ENCODE data around the gene SEMA3C. TPM values are rescaled to one million over a fixed set of nuclear protein-coding genes. Genes with fewer than 3 reads are reported as not detected.

The SEMA3C gene
- total and polyA plus RNA-seq, 2 experiments from 2014 or later, result 15.5 to 53.5 TPM

DNA sequence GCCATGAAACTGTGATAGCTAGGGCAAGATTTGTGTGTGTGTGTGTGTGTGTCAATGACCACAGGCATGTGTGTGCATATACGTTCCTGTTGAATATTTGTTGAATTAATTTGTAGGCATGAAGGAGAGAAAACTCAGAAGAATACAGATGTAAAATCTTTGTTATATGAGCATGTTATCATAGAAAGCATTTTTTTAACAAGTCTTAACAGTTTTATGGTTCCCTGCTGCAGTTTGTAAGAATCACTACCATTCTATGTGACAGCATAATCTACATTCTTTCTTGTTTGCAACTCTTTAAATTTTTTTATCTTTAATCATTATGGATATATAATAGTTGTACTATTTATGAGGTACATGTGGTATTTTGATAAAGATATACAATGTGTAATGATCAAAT lies 150.1 kb downstream of the SEMA3C start:
- Histone ChIP-seq H3K4me3 (no peak overlapping the region), H3K27me3 (no peaks in the 10 kb centered on the region), H3K9me3 (ENCODE audit: low read depth) (no peaks in the 10 kb centered on the region), H3K27ac (no peak overlapping the region), H3K36me3 (no peaks in the 10 kb centered on the region), H3K4me1 (ENCODE audit: low read depth) (peaks cover 28% of the 10 kb centered on the region)
- TF ChIP-seq, protein P1, sequence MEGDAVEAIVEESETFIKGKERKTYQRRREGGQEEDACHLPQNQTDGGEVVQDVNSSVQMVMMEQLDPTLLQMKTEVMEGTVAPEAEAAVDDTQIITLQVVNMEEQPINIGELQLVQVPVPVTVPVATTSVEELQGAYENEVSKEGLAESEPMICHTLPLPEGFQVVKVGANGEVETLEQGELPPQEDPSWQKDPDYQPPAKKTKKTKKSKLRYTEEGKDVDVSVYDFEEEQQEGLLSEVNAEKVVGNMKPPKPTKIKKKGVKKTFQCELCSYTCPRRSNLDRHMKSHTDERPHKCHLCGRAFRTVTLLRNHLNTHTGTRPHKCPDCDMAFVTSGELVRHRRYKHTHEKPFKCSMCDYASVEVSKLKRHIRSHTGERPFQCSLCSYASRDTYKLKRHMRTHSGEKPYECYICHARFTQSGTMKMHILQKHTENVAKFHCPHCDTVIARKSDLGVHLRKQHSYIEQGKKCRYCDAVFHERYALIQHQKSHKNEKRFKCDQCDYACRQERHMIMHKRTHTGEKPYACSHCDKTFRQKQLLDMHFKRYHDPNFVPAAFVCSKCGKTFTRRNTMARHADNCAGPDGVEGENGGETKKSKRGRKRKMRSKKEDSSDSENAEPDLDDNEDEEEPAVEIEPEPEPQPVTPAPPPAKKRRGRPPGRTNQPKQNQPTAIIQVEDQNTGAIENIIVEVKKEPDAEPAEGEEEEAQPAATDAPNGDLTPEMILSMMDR (IDR thresholded peaks at IDR 0.05; ENCODE audit: low read depth, low read length), result no peak
- DNase-seq (ENCODE audit: low read depth in 1 of 2, low spot score in 1 of 2), result no peak

DNA sequence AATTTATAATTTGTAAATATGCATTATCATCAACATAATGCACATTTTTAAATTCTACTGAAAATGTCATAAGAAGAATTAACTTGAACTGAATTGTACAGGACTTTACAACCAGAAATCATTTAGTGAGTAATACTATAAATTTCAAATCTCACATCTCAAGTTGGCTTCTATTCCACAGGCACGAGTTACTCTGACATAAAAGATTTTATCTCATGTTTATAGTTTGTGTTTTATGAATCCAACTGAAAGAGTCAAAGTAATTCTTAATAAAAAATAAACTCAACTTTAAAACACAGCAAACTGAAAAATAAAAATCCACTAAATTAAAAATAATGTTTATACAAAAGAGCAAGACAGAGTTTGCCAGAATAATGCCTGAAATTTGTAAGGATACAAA lies 151.2 kb downstream of the SEMA3C start:
- Histone ChIP-seq H3K9me3 (ENCODE audit: low read depth) (no peaks in the 10 kb centered on the region), H3K4me3 (no peak overlapping the region), H3K27ac (no peak overlapping the region), H3K27me3 (no peaks in the 10 kb centered on the region), H3K36me3 (no peaks in the 10 kb centered on the region), H3K4me1 (ENCODE audit: low read depth) (peaks cover 19% of the 10 kb centered on the region)
- DNase-seq (ENCODE audit: low read depth in 1 of 2, low spot score in 1 of 2), result no peak
- TF ChIP-seq, protein P1 (IDR thresholded peaks at IDR 0.05; ENCODE audit: low read depth, low read length), result no peak

DNA sequence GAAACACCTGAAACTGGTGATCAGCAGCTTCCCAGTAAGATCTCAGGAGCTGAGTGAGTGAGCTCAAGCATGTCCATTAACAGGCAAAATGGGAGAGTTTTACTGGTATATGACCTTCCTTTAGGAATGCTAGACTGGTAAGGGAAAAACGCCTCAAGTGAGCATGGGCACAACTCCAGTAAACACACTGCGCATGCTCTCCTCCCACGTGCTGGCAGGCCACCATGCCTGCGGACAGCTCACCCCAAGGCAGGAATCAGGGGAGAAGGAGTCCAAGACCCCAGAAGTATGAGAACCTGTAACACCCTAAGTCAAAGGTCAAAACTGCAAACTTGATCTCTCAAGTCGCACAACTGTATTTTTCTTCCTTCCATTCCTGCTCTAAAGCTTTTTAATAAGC lies 152.1 kb downstream of the SEMA3C start:
- TF ChIP-seq, protein P1 (IDR thresholded peaks at IDR 0.05; ENCODE audit: low read depth, low read length), result no peak
- no peaks in the 10 kb centered on the region for H3K36me3 ChIP-seq
- H3K4me3 ChIP-seq, result no peak overlapping the region
- H3K4me1 ChIP-seq (ENCODE audit: low read depth), result peaks cover 11% of the 10 kb centered on the region
- no peaks in the 10 kb centered on the region for H3K9me3 ChIP-seq (ENCODE audit: low read depth)
- H3K27me3 ChIP-seq, result no peaks in the 10 kb centered on the region
- no peak overlapping the region for H3K27ac ChIP-seq
- DNase-seq (ENCODE audit: low read depth in 1 of 2, low spot score in 1 of 2), result no peak

DNA sequence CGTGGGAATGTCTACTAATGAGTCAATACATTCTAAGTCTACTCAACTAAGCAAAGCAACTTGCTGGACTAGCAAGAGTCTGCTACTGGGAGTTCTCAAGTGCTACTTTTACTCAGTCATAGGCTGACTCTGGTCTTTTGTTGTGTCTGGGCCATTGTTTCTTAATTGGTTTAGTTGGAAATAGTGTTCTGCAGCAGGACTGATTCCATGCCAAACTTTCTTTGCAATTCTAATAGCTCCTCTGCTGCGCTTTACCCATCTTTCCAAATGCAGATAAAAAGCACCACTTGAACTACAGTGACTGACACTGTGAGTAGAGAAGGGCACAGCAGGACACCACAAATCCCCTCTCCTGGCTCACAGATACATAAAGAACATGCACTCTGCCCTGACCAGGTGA lies 154.7 kb downstream of the SEMA3C start:
- Histone ChIP-seq H3K27ac (no peak overlapping the region), H3K27me3 (no peaks in the 10 kb centered on the region), H3K4me1 (ENCODE audit: low read depth) (peaks cover 11% of the 10 kb centered on the region), H3K36me3 (no peaks in the 10 kb centered on the region), H3K4me3 (no peak overlapping the region), H3K9me3 (ENCODE audit: low read depth) (no peaks in the 10 kb centered on the region)
- TF ChIP-seq, protein P1 (IDR thresholded peaks at IDR 0.05; ENCODE audit: low read depth, low read length), result no peak
- DNase-seq (ENCODE audit: low read depth in 1 of 2, low spot score in 1 of 2), result peak in 1 of 2 donors; percentile 20

DNA sequence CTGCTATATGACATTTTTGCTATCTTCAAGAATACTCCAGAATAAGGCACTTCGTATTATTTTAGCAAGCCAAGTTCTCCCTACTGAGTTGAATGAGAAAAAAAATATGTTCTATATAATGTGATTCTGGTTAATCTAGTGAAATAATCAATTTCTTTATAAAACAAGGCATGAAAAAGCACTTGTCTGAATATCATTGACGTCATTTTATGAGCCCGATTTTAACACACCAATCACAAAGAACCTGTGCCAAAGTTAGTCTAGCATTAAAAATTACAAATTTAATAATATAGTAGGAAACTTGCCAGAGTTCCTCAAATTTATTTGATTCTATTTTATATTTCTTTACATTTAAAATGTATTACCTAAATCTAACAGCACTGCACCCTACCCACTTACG lies 155.1 kb downstream of the SEMA3C start:
- Histone ChIP-seq H3K36me3 (no peaks in the 10 kb centered on the region), H3K4me1 (ENCODE audit: low read depth) (peaks cover 11% of the 10 kb centered on the region), H3K9me3 (ENCODE audit: low read depth) (no peaks in the 10 kb centered on the region), H3K27ac (no peak overlapping the region), H3K27me3 (no peaks in the 10 kb centered on the region), H3K4me3 (no peak overlapping the region)
- TF ChIP-seq, protein P1 (IDR thresholded peaks at IDR 0.05; ENCODE audit: low read depth, low read length), result no peak
- no peak for DNase-seq (ENCODE audit: low read depth in 1 of 2, low spot score in 1 of 2)

DNA sequence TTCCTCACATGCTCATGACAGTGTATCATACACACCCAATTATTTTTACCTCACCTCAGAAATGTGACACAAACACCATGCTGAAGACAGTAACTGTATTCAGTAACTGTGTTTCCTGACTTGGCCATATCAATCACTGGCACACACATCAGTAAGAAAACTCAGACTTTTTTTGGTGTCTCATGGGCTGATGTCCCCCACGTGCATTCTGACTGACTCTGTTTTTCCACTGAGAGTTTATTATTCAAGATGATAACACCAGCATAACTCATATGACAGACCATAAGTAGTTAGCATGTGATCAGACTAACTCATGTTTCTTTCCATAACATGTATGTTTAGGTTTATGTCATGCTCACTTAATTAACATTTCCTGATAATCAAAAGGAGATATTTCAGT lies 155.6 kb downstream of the SEMA3C start:
- no peaks in the 10 kb centered on the region for H3K9me3 ChIP-seq (ENCODE audit: low read depth)
- peaks cover 11% of the 10 kb centered on the region for H3K4me1 ChIP-seq (ENCODE audit: low read depth)
- H3K36me3 ChIP-seq, result no peaks in the 10 kb centered on the region
- no peak overlapping the region for H3K27ac ChIP-seq
- DNase-seq (ENCODE audit: low read depth in 1 of 2, low spot score in 1 of 2), result no peak
- TF ChIP-seq, protein P1 (IDR thresholded peaks at IDR 0.05; ENCODE audit: low read depth, low read length), result no peak
- H3K27me3 ChIP-seq, result no peaks in the 10 kb centered on the region
- H3K4me3 ChIP-seq, result no peak overlapping the region
